ENCODE results near the gene ZNF396.

Gene ZNF396

GRCh38 chr18:35334212-35334611 lies 42.9 kb downstream of the ZNF396 start:
- DNase-seq: no peak

GRCh38 chr18:35331367-35332087 lies 45.6 kb downstream of the ZNF396 start:
- DNase-seq: no peak

GRCh38 chr18:35328868-35329267 lies 48.3 kb downstream of the ZNF396 start:
- DNase-seq: no peak

GRCh38 chr18:35326695-35327387 lies 50.3 kb downstream of the ZNF396 start:
- no peak for DNase-seq

- DNase-seq: no peak
These were observed 52.0 kb downstream of the ZNF396 start for GRCh38 chr18:35324926-35325655.

GRCh38 chr18:35322486-35323458 lies 54.4 kb downstream of the ZNF396 start:
- DNase-seq: no peak

Data from stimulated activated CD4-positive, alpha-beta T cell treated with anti-CD3 and anti-CD28 coated beads, Interleukin-2, amount 100 ng/mL, for 24 hours (primary cell).